GM21360 (cell line): ENCODE measurements around the gene CROT.

Source experiments
- ATAC-seq: cut with Tn5 transposase; IDR thresholded peaks from one replicate; pipeline ENCODE4 v1.9.1; 2021; ENCODE audit warnings: mild to moderate bottlenecking, moderate library complexity; ENCODE audit not compliant: unreplicated experiment

CROT gene

GRCh38 chr7:87413951-87414793 is 68.7 kb downstream of the CROT start:
- no peak for ATAC-seq

GRCh38 chr7:87414794-87415188 is 69.3 kb downstream of the CROT start:
- ATAC-seq = no peak

DNA sequence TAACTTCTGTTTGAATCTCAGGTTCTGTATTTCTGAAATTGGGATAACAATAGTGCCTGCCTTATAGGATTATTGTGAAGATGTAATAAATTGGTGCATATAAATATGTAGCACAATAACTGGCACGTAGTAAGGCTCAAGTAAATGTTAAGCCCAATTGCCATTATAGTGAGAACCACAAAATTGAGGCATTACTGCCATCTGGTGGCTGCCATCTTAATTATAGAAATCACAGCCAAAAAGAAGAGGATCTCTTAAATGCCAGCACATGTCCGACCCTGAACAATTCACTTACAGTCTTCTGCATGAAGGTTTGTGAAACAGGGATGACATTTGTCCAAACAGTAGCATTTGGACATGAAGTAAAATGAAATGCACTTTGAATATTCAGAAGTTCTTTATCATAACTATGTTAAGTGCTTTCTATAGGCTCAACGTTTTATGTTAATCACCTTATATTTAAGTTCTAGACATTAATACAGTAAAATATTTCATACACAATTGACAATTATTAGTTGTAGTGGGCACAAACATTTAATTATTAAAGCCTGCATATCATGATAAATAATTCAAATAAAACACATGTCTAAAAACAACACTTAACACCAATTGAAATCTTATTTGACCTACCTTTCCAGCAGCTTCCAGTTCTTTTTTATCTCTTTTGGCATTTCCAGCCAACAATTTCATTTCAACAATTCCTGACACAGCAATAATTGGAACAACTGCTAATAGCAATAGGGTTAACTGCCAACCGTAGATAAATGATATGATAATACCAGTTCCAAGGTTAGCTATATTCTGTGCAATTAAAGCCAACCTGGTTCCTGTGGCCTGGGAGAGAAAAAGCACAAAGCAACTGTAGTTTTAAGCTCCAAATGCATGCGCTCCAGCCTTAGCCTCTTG is 71.5 kb downstream of the CROT start:
- ATAC-seq = no peak

- ATAC-seq = no peak
Measured at GRCh38 chr7:87420173-87420572, 74.7 kb downstream of the CROT start.

DNA sequence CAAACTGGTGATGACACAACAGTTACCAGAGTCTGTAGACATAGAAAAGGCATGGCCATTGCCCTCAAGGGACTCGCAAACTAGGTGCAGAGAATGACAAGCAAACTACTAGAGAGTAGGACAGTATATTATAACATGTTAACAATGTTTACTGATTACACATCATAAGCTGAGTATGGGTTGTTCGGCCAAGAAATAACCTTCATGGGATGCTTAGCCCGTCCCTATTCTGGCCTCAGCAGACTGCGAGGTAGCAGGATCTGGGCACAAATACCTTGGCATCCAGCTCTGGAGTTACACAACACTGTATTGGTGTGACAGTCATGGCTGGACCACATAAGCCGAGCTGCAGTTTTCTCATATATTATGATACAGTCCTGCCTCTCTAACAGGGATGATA is 78.6 kb downstream of the CROT start:
- ATAC-seq = no peak

- no peak for ATAC-seq
Measured at GRCh38 chr7:87426160-87426559, 80.7 kb downstream of the CROT start.

DNA sequence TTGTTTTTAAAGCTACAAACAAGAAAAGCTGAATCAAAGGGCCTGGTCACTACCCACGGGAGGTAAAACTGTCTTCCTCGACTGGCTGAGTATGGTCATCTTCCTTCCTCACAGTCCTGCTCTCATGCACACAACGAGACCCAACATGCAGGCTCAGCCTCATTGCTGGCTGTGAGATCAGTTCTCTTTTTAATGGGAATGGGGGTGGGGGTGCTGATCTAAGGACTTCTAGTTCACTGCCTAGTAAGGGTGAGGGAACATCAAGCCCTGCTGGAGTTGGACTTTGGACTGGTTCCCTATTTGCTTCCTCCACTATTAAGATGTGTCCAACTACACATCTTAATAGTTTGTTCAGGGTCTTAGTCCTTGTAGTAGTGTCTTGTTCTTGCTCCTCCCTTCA is 81.8 kb downstream of the CROT start:
- ATAC-seq = no peak

DNA sequence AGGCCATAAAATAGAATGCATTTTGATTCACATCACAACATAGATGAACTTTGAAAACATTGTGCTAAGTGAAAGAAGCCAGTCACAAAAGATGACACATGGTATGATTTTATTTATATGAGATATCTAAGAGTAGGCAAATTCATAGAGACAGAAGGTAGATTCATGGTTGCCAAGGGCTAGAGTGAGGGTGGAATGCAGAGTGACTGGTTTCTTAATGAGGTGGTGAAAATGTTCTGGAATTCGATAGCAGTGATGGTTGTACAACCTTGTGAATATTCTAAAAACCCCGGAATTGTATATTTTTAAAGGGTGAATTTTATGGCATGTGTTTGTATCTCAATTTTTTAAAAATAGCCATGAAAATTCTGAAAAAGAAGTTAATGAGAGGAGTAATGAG is 87.1 kb downstream of the CROT start:
- ATAC-seq = no peak

DNA sequence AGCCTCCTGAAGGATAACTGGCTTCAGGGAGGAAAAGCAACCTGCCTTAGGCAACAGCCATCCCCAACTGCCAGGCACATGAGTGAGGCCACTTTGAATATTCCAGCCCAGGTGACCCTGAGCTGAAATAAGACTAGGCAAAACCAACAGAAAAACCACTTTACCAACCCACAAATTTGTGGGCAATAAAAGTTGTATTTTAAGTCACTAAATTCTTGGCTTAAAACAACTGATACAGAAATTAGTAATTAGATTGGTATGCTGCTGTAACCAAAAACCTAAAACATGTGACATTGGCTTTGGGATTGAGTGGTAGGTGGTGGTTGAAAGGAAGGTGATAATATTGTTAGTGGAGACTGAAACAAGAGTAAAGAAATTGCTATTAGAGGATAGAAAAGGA is 90.1 kb downstream of the CROT start:
- no peak for ATAC-seq

DNA sequence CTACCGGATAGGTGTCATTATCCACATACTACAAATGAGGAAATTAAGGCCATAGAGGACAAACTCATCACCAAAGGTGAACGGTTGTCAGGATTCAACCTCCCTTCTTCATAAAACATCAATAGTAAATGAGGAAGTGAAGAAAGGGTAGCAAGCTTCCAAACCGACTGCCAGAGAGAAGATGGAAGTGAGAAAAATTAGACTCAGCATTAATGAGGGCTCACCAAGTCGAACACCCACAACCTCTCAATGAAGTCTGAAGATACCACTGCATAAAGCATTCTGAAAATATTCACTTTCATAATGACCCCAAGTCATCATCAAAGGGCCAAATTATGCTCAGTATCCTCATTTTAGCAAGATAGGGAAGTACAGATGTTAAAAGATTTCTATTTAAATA is 100.4 kb downstream of the CROT start:
- peak; percentile 94 for ATAC-seq

GRCh38 chr7:87447116-87447635 is 101.7 kb downstream of the CROT start:
- ATAC-seq = no peak

DNA sequence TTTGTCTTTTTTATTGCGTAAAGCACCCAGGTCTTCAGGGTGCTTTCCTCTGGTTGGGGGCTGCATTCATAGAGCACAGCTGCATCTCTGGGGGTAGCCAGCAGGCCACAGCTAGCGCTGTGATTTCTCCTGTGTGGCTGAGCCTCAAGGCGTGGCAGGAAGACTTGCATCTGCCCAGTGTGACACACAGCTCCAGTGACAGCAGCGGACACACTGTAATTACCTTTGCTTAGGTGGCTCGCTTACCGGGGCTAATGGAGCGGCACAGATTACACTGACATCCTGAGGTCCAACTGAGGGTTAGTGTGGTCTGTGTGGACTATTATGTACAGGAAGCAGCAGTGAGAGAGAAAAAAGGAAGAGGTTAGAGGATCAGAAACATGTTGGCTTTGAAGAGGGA is 102.9 kb downstream of the CROT start:
- no peak for ATAC-seq
